ENCODE data around the gene MERTK. TPM values are rescaled to one million over a fixed set of nuclear protein-coding genes. Genes with fewer than 3 reads are reported as not detected.

The MERTK gene
- total and polyA plus RNA-seq, 2 of the 13 experiments (the other 11 are each of a cell fraction or from before 2014, with no cell fraction given): 37.3 to 44.7 TPM

DNA sequence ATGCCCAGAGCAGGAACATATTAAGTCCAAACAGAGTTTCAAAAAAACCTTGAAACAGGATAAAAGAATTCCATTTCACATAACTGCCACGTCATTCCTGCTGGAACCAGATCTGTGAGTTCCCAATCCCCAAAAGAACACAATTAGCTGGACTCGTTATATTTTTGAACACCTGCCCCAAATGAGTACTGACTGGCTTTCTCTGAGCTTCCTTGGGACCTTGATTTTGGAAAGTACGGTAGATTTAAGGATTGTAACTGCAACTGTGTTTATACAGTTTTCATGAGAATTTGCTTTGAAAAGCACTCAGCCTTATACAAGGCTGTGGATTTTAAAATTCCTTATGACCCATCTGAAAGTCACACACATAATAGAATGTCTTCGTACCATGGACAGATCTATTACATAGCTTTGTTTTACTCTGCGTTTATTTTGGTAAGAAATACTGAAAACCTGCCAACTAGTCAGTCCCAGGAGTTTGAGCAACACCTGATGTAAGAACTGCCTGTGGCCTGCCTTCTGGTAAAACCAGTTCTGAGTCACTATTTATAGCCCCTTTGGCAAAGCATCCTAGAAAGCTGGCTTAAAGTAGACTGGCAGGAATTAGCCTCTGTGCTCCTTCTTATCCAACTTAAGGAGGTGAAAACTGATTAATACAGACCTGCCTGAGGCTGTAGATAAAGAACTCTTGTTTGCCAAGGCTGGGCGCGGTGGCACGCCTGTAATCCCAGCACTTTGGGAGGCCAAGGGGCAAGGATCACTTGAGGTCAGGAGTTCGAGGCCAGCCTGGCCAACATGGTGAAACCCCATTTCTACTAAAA lies 48.1 kb downstream of the MERTK start (continued):
- TF ChIP-seq, protein P1, sequence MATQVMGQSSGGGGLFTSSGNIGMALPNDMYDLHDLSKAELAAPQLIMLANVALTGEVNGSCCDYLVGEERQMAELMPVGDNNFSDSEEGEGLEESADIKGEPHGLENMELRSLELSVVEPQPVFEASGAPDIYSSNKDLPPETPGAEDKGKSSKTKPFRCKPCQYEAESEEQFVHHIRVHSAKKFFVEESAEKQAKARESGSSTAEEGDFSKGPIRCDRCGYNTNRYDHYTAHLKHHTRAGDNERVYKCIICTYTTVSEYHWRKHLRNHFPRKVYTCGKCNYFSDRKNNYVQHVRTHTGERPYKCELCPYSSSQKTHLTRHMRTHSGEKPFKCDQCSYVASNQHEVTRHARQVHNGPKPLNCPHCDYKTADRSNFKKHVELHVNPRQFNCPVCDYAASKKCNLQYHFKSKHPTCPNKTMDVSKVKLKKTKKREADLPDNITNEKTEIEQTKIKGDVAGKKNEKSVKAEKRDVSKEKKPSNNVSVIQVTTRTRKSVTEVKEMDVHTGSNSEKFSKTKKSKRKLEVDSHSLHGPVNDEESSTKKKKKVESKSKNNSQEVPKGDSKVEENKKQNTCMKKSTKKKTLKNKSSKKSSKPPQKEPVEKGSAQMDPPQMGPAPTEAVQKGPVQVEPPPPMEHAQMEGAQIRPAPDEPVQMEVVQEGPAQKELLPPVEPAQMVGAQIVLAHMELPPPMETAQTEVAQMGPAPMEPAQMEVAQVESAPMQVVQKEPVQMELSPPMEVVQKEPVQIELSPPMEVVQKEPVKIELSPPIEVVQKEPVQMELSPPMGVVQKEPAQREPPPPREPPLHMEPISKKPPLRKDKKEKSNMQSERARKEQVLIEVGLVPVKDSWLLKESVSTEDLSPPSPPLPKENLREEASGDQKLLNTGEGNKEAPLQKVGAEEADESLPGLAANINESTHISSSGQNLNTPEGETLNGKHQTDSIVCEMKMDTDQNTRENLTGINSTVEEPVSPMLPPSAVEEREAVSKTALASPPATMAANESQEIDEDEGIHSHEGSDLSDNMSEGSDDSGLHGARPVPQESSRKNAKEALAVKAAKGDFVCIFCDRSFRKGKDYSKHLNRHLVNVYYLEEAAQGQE (IDR thresholded peaks at IDR 0.05; ENCODE audit: borderline replicate concordance in 1 of 2, low read depth in 1 of 2, low read length in 2 of 2): peak in 1 of 2 experiments; percentile 86; a peak in 3 of 4 replicates
- TF ChIP-seq, protein P2, sequence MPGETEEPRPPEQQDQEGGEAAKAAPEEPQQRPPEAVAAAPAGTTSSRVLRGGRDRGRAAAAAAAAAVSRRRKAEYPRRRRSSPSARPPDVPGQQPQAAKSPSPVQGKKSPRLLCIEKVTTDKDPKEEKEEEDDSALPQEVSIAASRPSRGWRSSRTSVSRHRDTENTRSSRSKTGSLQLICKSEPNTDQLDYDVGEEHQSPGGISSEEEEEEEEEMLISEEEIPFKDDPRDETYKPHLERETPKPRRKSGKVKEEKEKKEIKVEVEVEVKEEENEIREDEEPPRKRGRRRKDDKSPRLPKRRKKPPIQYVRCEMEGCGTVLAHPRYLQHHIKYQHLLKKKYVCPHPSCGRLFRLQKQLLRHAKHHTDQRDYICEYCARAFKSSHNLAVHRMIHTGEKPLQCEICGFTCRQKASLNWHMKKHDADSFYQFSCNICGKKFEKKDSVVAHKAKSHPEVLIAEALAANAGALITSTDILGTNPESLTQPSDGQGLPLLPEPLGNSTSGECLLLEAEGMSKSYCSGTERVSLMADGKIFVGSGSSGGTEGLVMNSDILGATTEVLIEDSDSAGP (CRISPR knock-in tag; IDR thresholded peaks at IDR 0.05; ENCODE audit: borderline replicate concordance): 0 out of 2 replicates have a peak, but pooled peaks have one; percentile 14
- TF ChIP-seq ZNF138 (CRISPR knock-in tag; IDR thresholded peaks at IDR 0.05; ENCODE audit: low read depth) (no peak), NFE2 (CRISPR knock-in tag; IDR thresholded peaks at IDR 0.05) (0 out of 2 replicates have a peak, but pooled peaks have one; percentile 18), GFI1 (CRISPR knock-in tag; IDR thresholded peaks at IDR 0.05; ENCODE audit: borderline replicate concordance) (no peak), ZNF501 (CRISPR knock-in tag; IDR thresholded peaks at IDR 0.05) (no peak), TBX3 (IDR thresholded peaks at IDR 0.05; ENCODE audit: borderline replicate concordance) (no peak), KLF12 (CRISPR knock-in tag; IDR thresholded peaks at IDR 0.05; ENCODE audit: borderline replicate concordance) (no peak), ZNF570 (CRISPR knock-in tag; IDR thresholded peaks at IDR 0.05; ENCODE audit: borderline replicate concordance) (no peak), POGZ (CRISPR knock-in tag; IDR thresholded peaks at IDR 0.05) (no peak), JUNB (CRISPR knock-in tag; IDR thresholded peaks at IDR 0.05; ENCODE audit: borderline replicate concordance) (no peak), KDM5A (IDR thresholded peaks at IDR 0.05; ENCODE audit: borderline replicate concordance, low read length) (no peak), HDAC6 (IDR thresholded peaks at IDR 0.05; ENCODE audit: low read depth, low read length) (no peak), SMARCC2 (IDR thresholded peaks at IDR 0.05) (no peak), ZBTB38 (CRISPR knock-in tag; IDR thresholded peaks at IDR 0.05) (no peak), RFX3 (CRISPR knock-in tag; IDR thresholded peaks at IDR 0.05) (no peak), MXI1 (IDR thresholded peaks at IDR 0.05; ENCODE audit: borderline replicate concordance, low read depth, low read length) (no peak), ATF2 (CRISPR knock-in tag; IDR thresholded peaks at IDR 0.05) (no peak), PTBP1 (IDR thresholded peaks at IDR 0.05; ENCODE audit: low read depth, low read length, poor library complexity, severe bottlenecking) (no peak), ETV6 (CRISPR knock-in tag; conservative IDR thresholded peaks at IDR 0.05) (no peak)
- TF ChIP-seq, protein P3, sequence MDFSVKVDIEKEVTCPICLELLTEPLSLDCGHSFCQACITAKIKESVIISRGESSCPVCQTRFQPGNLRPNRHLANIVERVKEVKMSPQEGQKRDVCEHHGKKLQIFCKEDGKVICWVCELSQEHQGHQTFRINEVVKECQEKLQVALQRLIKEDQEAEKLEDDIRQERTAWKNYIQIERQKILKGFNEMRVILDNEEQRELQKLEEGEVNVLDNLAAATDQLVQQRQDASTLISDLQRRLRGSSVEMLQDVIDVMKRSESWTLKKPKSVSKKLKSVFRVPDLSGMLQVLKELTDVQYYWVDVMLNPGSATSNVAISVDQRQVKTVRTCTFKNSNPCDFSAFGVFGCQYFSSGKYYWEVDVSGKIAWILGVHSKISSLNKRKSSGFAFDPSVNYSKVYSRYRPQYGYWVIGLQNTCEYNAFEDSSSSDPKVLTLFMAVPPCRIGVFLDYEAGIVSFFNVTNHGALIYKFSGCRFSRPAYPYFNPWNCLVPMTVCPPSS (IDR thresholded peaks at IDR 0.05): no peak
